HL-60 (cell line): Measurements from ENCODE around the gene SRGAP3.

Experiments
- DNase-seq, 2 experiments: peaks; one replicate each; pipeline ENCODE4 v3.0.0-alpha.2; 2010 to 2020; ENCODE audit warnings: low read depth in 1 of 2, low spot score in 1 of 2
- H3K27ac ChIP-seq: fragments of 250-450 bp; sonication (Bioruptor Pico); replicated peaks from 2 replicates; pipeline ENCODE4 v1.5.1; 2020; ENCODE audit warnings: mild to moderate bottlenecking, moderate library complexity
- H3K27me3 ChIP-seq: fragments of 250-450 bp; sonication (Bioruptor Pico); 2 replicates; pipeline ENCODE4 v1.5.1; 2021; ENCODE audit warnings: mild to moderate bottlenecking, moderate library complexity; ENCODE audit not compliant: insufficient read depth, poor library complexity, severe bottlenecking
- H3K4me3 ChIP-seq: replicated peaks from 2 replicates; pipeline ENCODE4 v1.5.1; 2011; ENCODE audit warnings: mild to moderate bottlenecking, control low read depth, low read length; ENCODE audit not compliant: insufficient read depth
- CTCF ChIP-seq: IDR thresholded peaks from one replicate; pipeline ENCODE4 v1.5.1; 2011; ENCODE audit warnings: low read length, control low read depth, inconsistent platforms; ENCODE audit not compliant: insufficient read depth
- GABPA ChIP-seq: IDR thresholded peaks from 2 replicates; pipeline ENCODE4 v1.6.1; 2012; ENCODE audit warnings: low read depth
- POLR2AphosphoS5 ChIP-seq: IDR thresholded peaks from 2 replicates; pipeline ENCODE4 v1.6.1; 2012; ENCODE audit warnings: low read depth
- REST ChIP-seq: IDR thresholded peaks from 2 replicates; pipeline ENCODE4 v1.6.1; 2012; ENCODE audit warnings: low read depth; ENCODE audit not compliant: insufficient replicate concordance
- SPI1 ChIP-seq: IDR thresholded peaks from 2 replicates; pipeline ENCODE4 v1.6.1; 2012; ENCODE audit warnings: low read depth, mild to moderate bottlenecking, borderline replicate concordance

The SRGAP3 gene

DNA sequence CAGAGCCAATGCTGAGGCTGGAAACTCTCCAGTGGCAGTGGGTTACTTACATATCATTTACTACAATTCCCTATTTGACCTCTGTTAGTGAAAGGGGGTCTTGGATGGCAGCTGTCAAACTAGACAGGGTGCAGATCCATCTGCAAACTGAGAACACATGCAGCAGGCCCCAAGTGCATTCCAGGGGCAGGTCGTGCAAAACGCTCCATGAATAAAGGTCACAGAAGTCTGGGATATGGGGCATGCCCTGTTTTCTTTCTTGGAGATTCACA lies 261.1 kb downstream of the SRGAP3 start:
- DNase-seq: no peak
- Histone ChIP-seq H3K4me3 (no peak overlapping the region), H3K27ac (no peak overlapping the region), H3K27me3 (no peaks in the 10 kb centered on the region)
- TF ChIP-seq CTCF: no peak
- TF ChIP-seq SPI1: no peak
- TF ChIP-seq GABPA: no peak
- TF ChIP-seq POLR2AphosphoS5: no peak
- no peak for TF ChIP-seq REST

DNA sequence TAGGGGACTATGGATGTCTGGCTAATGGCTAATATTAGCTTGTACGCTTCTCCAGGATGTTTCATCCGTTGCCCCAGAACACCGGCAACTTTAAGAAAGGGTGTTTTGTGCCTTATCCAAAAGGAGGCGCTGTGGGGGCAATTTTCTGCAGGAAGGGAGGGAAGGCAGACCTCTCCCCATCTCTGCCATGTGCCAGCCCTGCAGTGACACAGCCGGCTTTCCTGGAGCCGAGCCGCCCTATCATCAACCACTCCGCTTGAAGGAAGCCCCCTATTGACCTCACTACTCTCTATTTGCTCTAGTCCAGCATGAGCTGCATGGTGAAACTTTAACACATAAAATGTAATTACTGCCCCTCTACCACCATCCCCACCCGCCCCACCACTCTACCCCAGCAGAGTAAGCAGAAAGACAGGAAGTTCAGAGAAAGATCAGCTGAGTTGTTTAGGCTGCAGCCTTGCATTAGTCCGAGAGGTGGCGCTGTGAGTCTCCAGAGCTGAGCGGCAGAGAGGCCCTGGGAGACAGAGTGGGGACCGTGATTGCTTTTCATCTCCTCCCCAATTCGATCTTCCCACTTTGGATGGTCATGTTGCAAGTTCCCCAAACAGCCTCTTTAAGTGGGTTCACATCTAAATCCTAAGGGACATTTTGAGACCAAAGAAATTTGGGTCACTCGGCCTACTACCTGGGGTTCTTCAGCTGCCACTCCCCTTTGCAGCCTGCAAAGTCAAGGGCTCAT lies 261.6 kb downstream of the SRGAP3 start:
- no peaks in the 10 kb centered on the region for H3K27me3 ChIP-seq
- no peak overlapping the region for H3K27ac ChIP-seq
- DNase-seq: peak; percentile 27 to 61
- H3K4me3 ChIP-seq: no peak overlapping the region
- no peak for TF ChIP-seq SPI1
- TF ChIP-seq GABPA: no peak
- peak; percentile 69 for TF ChIP-seq CTCF

DNA sequence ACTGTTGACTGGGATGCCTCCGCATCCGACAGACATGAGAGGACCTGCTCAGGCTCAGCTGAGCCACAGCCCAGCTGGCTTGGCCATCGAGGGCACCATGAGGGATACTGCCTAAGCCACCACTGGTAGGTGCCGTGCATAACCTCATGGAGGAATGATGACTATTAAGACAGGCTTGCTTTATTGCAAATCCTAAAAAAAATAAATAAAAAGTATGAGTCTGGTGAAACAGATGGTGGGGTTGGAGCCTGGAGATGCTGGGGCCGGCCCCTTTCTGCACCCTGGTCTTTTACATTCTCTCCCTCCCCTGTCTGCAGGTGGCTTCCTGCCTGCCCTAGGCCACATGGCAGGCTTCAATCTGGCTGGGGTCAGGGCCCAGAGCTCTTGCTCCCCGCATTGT lies 262.2 kb downstream of the SRGAP3 start:
- DNase-seq: no peak
- no peak for TF ChIP-seq SPI1
- no peak for TF ChIP-seq GABPA
- no peak for TF ChIP-seq POLR2AphosphoS5
- TF ChIP-seq REST: no peak
- TF ChIP-seq CTCF: no peak
- no peak overlapping the region for H3K27ac ChIP-seq
- H3K4me3 ChIP-seq: no peak overlapping the region
- H3K27me3 ChIP-seq: no peaks in the 10 kb centered on the region

DNA sequence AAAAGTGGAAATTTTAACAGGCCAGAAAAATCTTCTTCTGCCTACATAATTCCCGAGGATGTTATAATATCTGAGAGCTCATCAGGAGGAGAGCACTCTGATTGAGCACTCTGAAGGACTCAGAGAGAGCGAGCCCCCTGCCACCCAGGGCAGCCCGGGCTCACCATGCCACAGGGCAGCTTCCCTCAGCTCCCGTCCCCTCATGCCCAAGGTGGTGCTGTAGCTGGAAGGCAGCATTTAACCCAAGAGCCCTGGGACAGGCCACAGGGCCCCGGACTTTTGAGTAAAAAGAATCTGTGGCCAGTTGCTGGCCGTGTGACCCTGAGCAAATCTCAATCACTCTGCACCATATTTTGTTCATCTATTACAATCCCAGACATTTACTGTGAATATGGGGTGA lies 262.7 kb downstream of the SRGAP3 start:
- Histone ChIP-seq H3K27me3 (no peaks in the 10 kb centered on the region), H3K27ac (no peak overlapping the region), H3K4me3 (no peak overlapping the region)
- TF ChIP-seq REST: no peak
- no peak for TF ChIP-seq GABPA
- no peak for TF ChIP-seq CTCF
- TF ChIP-seq POLR2AphosphoS5: no peak
- no peak for TF ChIP-seq SPI1
- DNase-seq: no peak
